ENCODE results near the gene CTDSP1.

The CTDSP1 gene

DNA sequence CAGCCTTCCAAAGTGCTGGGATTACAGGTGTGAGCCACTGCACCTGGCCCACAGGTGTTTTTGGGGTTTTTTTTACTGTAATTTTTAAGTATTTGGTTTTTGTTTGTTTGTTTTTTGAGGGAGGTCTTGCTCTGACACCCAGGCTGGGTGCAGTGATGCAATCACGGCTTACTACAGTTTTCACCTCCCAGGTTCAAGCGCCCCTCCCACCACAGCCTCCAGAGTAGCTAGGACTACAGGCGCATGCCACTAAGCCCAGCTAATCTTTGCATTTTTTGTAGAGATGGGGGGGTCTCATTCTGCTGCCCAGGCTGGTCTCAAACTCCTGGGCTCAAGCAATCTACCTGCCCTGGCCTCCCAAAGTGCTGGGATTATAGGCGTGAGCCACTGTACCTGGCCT is 24.9 kb upstream of the CTDSP1 start:
- Histone ChIP-seq H3K4me3 (replicated peaks; ENCODE audit: low read depth, low read length) (no peak overlapping the region), H3K27me3 (replicated peaks; ENCODE audit: control insufficient read depth, insufficient read depth, low read length) (no peaks in the 10 kb centered on the region), H3K36me3 (ENCODE audit: control insufficient read depth, insufficient read depth, low read length) (no peaks in the 10 kb centered on the region)
- TF ChIP-seq, protein P1, sequence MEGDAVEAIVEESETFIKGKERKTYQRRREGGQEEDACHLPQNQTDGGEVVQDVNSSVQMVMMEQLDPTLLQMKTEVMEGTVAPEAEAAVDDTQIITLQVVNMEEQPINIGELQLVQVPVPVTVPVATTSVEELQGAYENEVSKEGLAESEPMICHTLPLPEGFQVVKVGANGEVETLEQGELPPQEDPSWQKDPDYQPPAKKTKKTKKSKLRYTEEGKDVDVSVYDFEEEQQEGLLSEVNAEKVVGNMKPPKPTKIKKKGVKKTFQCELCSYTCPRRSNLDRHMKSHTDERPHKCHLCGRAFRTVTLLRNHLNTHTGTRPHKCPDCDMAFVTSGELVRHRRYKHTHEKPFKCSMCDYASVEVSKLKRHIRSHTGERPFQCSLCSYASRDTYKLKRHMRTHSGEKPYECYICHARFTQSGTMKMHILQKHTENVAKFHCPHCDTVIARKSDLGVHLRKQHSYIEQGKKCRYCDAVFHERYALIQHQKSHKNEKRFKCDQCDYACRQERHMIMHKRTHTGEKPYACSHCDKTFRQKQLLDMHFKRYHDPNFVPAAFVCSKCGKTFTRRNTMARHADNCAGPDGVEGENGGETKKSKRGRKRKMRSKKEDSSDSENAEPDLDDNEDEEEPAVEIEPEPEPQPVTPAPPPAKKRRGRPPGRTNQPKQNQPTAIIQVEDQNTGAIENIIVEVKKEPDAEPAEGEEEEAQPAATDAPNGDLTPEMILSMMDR (IDR thresholded peaks at IDR 0.05; ENCODE audit: insufficient read depth, low read length, poor library complexity, severe bottlenecking), result no peak
- no peak for DNase-seq (ENCODE audit: extremely low read depth, insufficient read length)

DNA sequence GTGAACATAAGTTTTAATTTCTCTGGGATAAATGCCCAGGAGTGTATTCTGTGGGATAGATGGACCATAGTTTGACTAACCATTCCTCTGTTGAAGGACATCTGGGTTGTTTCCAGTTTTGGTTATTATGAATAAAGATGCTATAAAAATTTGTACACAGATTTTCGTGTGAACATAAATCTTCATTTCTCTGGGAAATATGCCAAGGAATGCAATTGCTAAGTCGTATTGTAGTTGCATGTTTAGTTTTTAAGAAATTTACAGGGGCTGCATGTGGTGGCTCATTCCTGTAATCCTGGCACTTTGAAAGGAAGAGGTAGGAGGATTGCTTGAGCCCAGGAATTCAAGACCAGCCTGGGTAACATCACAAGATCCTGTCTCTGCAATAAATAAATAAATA is 24.5 kb upstream of the CTDSP1 start:
- DNase-seq (ENCODE audit: extremely low read depth, insufficient read length), result no peak
- TF ChIP-seq, protein P1 (IDR thresholded peaks at IDR 0.05; ENCODE audit: insufficient read depth, low read length, poor library complexity, severe bottlenecking), result no peak
- Histone ChIP-seq H3K36me3 (ENCODE audit: control insufficient read depth, insufficient read depth, low read length) (no peaks in the 10 kb centered on the region), H3K27me3 (replicated peaks; ENCODE audit: control insufficient read depth, insufficient read depth, low read length) (no peaks in the 10 kb centered on the region), H3K4me3 (replicated peaks; ENCODE audit: low read depth, low read length) (no peak overlapping the region)

DNA sequence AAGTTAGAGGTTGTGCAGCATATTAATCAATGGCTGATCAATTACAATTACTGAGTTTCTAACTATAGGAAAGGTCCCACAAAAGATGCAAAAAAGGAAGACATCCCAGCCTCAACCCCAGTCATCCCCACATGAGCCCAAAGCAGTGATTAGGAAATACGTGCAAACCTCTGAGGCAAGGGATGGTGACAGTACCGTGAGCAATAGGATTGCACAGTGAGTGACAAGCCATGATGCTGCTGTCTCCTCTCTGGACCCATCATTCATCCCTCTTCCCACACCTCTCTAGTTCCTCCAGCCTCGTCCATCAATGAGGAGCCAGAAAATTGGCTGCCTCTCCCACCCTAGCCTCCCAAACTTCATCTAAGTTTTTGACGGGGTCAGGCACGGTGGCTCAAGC is 21.6 kb upstream of the CTDSP1 start:
- no peaks in the 10 kb centered on the region for H3K36me3 ChIP-seq (ENCODE audit: control insufficient read depth, insufficient read depth, low read length)
- TF ChIP-seq, protein P1 (IDR thresholded peaks at IDR 0.05; ENCODE audit: insufficient read depth, low read length, poor library complexity, severe bottlenecking), result no peak
- H3K27me3 ChIP-seq (replicated peaks; ENCODE audit: control insufficient read depth, insufficient read depth, low read length), result no peaks in the 10 kb centered on the region
- no peak overlapping the region for H3K4me3 ChIP-seq (replicated peaks; ENCODE audit: low read depth, low read length)
- DNase-seq (ENCODE audit: extremely low read depth, insufficient read length), result no peak

DNA sequence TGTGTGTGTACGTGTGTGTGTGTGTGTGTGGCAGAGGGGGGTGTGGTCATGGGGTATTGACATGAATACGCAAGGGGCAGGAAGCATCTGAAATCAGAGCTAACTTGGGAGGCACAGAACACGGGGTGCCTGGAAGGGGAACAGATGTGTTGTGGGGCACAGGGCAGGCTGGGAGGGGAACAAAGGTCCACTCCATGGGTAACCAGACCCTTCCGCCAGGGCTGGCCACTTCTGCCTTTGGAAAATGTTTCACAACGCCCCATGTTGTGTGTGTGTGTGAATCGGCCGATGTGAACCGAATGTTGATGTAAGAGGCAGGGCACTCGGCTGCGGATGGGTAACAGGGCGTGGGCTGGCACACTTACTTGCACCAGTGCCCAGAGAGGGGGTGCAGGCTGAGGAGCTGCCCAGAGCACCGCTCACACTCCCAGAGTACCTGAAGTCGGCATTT is 17.7 kb upstream of the CTDSP1 start, which contains the start of gene SLC11A1:
Gene SLC11A1 (plus strand): TSS at position 358 of the 451 bp plus-strand sequence. CDS start 96 bp downstream, outside the sequence.
- H3K27me3 ChIP-seq (replicated peaks; ENCODE audit: control insufficient read depth, insufficient read depth, low read length), result no peaks in the 10 kb centered on the region
- no peaks in the 10 kb centered on the region for H3K36me3 ChIP-seq (ENCODE audit: control insufficient read depth, insufficient read depth, low read length)
- TF ChIP-seq, protein P1 (IDR thresholded peaks at IDR 0.05; ENCODE audit: insufficient read depth, low read length, poor library complexity, severe bottlenecking), result no peak
- H3K4me3 ChIP-seq (replicated peaks; ENCODE audit: low read depth, low read length), result no peak within 1 kb of the TSS
- no peak for DNase-seq (ENCODE audit: extremely low read depth, insufficient read length)

DNA sequence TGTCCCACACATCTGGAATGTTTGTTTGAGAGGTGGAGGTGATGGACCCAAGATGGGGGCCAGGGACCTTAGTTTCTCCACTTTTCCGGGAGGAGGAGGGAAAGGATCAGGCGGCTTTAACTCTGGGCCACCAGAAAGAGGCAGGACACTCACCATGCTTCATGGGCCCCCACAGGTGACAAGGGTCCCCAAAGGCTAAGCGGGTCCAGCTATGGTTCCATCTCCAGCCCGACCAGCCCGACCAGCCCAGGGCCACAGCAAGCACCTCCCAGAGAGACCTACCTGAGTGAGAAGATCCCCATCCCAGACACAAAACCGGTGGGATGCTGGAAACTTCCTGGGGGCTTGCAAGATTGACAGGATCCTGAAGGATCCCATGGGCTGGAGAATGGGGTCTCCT is 16.9 kb upstream of the CTDSP1 start:
- TF ChIP-seq, protein P1 (IDR thresholded peaks at IDR 0.05; ENCODE audit: insufficient read depth, low read length, poor library complexity, severe bottlenecking), result no peak
- no peak for DNase-seq (ENCODE audit: extremely low read depth, insufficient read length)
- no peaks in the 10 kb centered on the region for H3K27me3 ChIP-seq (replicated peaks; ENCODE audit: control insufficient read depth, insufficient read depth, low read length)
- H3K4me3 ChIP-seq (replicated peaks; ENCODE audit: low read depth, low read length), result no peak overlapping the region
- H3K36me3 ChIP-seq (ENCODE audit: control insufficient read depth, insufficient read depth, low read length), result no peaks in the 10 kb centered on the region

All from GM06990 (cell line).